Spinal cord (tissue), 10 donors: ENCODE data around the gene FASTKD3. TPM values are rescaled to one million over a fixed set of nuclear protein-coding genes. Genes with fewer than 3 reads are reported as not detected.

Experiments used
- DNase-seq, 6 donors: peaks; one replicate each; pipeline versions ENCODE4 v3.0.0 to v3.0.0-alpha.2; 2013 to 2015; ENCODE audit warnings: low spot score in 6 of 6, low read depth in 4 of 6
- H3K27ac ChIP-seq: one replicate; pipeline ENCODE4 v1.5.1; 2013; ENCODE audit warnings: low read depth, low read length, control low read depth
- H3K27me3 ChIP-seq: one replicate; pipeline ENCODE4 v1.6.1; 2013; ENCODE audit warnings: low read length; ENCODE audit not compliant: control insufficient read depth, insufficient read depth
- H3K36me3 ChIP-seq: one replicate; pipeline ENCODE4 v1.6.1; 2013; ENCODE audit warnings: low read length; ENCODE audit not compliant: control insufficient read depth, insufficient read depth
- H3K4me1 ChIP-seq: one replicate; pipeline ENCODE4 v1.6.1; 2013; ENCODE audit warnings: low read length; ENCODE audit not compliant: control insufficient read depth, insufficient read depth
- H3K4me3 ChIP-seq: one replicate; pipeline ENCODE4 v1.5.1; 2013; ENCODE audit warnings: low read depth, low read length, control low read depth
- H3K9me3 ChIP-seq: one replicate; pipeline ENCODE4 v1.6.1; 2013; ENCODE audit warnings: low read length; ENCODE audit not compliant: control insufficient read depth, insufficient read depth
- WGBS: methylation state at CpG from one replicate; pipeline ENCODE4 v1.1.5; 2013; ENCODE audit warnings: missing lambda C conversion rate; ENCODE audit not compliant: insufficient coverage; 5-methylcytosine and 5-hydroxymethylcytosine counted together
- polyA plus RNA-seq, 2 donors: library from polyadenylated mRNA; unstranded; fragments of 120-200 nt; gene quantifications; one replicate each; pipeline ENCODE4 v1.2.1, GENCODE V29; 2013; ENCODE audit not compliant: insufficient read length in 2 of 2
- total RNA-seq, 2 donors: library from RNA; depleted of rRNA in 1 of 2; stranded (reverse); fragments of 120-200 nt in 1 of 2; fragments of >200 nt in 1 of 2; gene quantifications; one replicate each; pipeline versions ENCODE4 v1.2.3 to v1.2.4, GENCODE V29; 2013 to 2014
- donor health status: healthy.

Gene FASTKD3
- total and polyA plus RNA-seq, 4 donors: 11.8 to 25.7 (median 17.7) TPM

DNA sequence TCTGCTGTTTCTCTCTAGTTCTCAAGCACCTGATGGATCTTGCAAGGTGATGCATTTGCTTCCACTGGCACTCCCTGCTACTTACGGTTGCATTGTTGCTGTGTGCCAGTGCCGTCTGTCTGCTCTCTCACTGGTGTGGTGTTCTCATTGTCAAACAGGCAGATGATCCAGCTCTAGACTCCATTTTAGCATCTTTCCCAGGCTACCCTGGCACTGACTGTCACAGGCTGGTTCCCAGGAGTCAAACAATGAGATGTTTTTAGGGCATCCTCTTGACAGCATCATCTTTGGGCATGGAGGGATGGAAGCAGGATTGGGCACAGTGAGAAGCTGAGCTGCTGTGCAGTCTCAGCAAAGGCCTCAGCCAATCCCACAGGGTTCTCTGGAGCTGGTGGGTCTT is 13.0 kb upstream of the FASTKD3 start:
- WGBS: 86% methylated on average over 2 of the region's 2 CpGs
- no peak overlapping the region for H3K4me3 ChIP-seq
- no peaks in the 10 kb centered on the region for H3K27me3 ChIP-seq
- H3K4me1 ChIP-seq: no peaks in the 10 kb centered on the region
- H3K36me3 ChIP-seq: peaks cover 27% of the 10 kb centered on the region
- no peak for DNase-seq
- H3K9me3 ChIP-seq: no peaks in the 10 kb centered on the region
- no peak overlapping the region for H3K27ac ChIP-seq

DNA sequence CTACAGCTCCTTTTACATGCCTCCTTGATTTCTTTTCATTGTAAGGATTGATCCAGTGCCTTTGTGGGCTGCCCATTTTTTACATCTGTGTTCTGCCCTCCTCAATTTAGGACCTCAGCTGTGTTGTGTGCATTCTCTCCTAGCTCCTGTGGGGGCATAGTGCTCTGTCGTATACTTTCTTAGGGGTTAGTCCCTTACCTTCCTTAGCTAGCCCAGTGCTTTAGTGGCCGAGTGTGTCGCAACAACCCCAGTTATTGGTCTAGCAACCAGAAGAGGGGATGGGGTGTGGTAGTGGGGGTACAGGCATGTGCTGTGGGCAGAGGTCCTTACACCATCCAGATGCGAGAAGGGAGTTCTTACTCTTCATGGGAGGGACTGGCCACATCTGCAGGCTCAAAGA is 12.3 kb upstream of the FASTKD3 start:
- peaks cover 27% of the 10 kb centered on the region for H3K36me3 ChIP-seq
- 100% methylated on average over 2 of the region's 4 CpGs for WGBS
- H3K4me1 ChIP-seq: no peaks in the 10 kb centered on the region
- H3K27ac ChIP-seq: no peak overlapping the region
- no peaks in the 10 kb centered on the region for H3K27me3 ChIP-seq
- H3K9me3 ChIP-seq: no peaks in the 10 kb centered on the region
- no peak for DNase-seq
- no peak overlapping the region for H3K4me3 ChIP-seq

DNA sequence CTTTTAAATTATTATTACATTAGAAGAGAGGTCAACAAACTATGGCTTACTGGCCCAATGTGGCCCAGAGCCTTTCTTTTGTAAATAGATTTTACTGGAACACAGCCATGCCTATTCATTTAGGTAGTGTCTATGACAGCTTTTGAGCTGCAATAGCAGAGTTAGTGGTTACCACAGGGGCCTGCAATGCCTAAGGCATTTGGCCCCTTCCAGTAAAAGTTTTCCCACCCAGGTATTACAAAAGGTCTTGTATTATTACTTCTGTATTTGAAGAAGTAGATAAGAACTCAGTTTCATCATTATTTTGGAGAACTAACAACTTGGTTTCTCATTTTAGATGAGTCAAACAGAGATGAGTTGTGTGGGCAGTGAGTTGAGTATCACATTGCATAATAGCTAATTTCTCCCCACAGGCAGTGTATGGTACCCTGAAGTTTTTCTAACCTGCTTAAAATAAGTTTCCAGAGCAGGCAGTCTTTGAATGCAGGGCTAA is 9.6 kb upstream of the FASTKD3 start:
- Histone ChIP-seq H3K4me3 (no peak overlapping the region), H3K27ac (no peak overlapping the region), H3K27me3 (no peaks in the 10 kb centered on the region), H3K36me3 (peaks cover 23% of the 10 kb centered on the region), H3K4me1 (no peaks in the 10 kb centered on the region), H3K9me3 (no peaks in the 10 kb centered on the region)
- DNase-seq: no peak

DNA sequence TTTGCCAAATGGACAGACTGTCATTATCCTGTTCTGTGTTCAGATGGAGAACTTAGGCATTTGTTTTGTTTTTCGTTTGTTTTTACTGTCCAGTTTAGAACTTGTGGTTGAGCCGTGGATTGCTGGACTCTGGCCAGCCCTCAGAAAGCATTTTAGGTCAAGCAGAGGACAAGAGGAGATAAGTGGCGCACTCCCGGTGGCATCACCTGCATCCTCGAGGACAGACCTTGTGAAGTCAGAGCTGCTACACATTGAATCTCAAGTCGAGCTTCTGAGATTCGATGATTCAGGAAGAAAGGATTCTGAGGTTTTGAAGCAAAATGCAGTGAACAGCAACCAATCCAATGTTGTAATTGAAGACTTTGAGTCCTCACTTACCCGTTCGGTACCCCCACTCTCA is 9.0 kb upstream of the FASTKD3 start:
- Histone ChIP-seq H3K36me3 (peaks cover 18% of the 10 kb centered on the region), H3K4me3 (no peak overlapping the region), H3K27ac (no peak overlapping the region), H3K4me1 (no peaks in the 10 kb centered on the region), H3K9me3 (no peaks in the 10 kb centered on the region), H3K27me3 (no peaks in the 10 kb centered on the region)
- no peak for DNase-seq
- 81% methylated on average over 7 of the region's 9 CpGs for WGBS

DNA sequence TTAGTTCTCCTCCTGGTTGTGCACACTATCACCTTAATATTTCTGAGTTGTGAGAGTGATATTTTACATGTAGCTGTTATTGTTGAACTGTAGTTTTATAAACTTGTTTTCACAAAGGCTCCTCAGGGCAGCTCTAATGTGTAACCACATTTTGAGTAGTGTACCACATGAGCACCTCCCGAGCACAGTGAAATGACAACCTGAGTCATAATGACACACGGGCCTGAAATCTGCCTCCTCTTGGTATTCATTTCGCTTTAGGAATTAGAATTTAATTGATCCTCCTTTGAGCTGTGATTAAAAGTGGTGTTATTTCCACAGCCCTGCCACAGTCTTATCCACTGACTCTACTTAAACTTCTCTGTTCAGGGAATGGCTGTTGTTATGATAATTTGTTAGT is 8.0 kb upstream of the FASTKD3 start:
- Histone ChIP-seq H3K9me3 (no peaks in the 10 kb centered on the region), H3K27ac (no peak overlapping the region), H3K36me3 (peaks cover 14% of the 10 kb centered on the region), H3K4me3 (no peak overlapping the region), H3K4me1 (no peaks in the 10 kb centered on the region), H3K27me3 (no peaks in the 10 kb centered on the region)
- 60% methylated on average over 2 of the region's 3 CpGs for WGBS
- DNase-seq: no peak

DNA sequence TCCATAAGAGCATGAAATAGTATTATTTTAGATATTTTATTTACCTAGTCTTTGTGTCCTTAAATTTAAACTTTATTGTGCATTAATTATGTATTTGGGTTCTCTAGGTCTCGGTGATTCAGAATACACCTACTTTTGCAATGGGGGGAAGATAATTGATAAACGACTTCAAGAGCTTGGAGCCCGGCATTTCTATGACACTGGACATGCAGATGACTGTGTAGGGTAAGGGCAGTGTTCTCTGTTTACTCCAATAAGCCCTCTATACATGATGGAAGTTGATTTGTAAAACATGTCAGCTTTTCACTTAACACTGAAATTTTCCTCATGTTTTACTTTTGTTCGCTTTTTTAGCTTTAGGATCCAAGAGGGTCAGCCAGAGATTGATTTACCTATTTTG is 6.3 kb upstream of the FASTKD3 start:
- no CpG with 5 or more reads among the region's 4 CpGs for WGBS
- Histone ChIP-seq H3K4me1 (no peaks in the 10 kb centered on the region), H3K27me3 (no peaks in the 10 kb centered on the region), H3K4me3 (no peak overlapping the region), H3K36me3 (peaks cover 8% of the 10 kb centered on the region), H3K27ac (no peak overlapping the region), H3K9me3 (no peaks in the 10 kb centered on the region)
- DNase-seq: no peak

DNA sequence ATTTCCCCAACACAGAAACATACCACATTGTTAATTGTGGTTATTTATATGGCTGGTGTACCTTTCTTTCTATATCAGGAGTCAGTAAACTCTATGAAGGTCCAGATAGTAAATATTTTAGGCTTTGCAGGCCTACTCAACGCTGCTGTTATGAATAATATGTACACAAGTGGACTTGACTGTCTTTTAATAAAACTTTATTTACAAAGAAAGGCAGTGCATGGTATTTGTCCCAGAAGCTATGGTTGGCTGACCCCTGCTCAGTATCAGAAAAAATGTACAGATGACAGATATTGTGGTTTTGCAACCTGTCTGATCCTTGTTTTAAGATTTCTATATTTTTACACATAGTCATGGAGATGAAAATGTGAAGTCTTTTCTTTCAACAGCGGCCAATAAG is 5.8 kb upstream of the FASTKD3 start:
- WGBS: no CpG with 5 or more reads among the region's 2 CpGs
- DNase-seq: no peak
- H3K27ac ChIP-seq: no peak overlapping the region
- peaks cover 5% of the 10 kb centered on the region for H3K36me3 ChIP-seq
- H3K4me3 ChIP-seq: no peak overlapping the region
- H3K4me1 ChIP-seq: no peaks in the 10 kb centered on the region
- H3K27me3 ChIP-seq: no peaks in the 10 kb centered on the region
- no peaks in the 10 kb centered on the region for H3K9me3 ChIP-seq

DNA sequence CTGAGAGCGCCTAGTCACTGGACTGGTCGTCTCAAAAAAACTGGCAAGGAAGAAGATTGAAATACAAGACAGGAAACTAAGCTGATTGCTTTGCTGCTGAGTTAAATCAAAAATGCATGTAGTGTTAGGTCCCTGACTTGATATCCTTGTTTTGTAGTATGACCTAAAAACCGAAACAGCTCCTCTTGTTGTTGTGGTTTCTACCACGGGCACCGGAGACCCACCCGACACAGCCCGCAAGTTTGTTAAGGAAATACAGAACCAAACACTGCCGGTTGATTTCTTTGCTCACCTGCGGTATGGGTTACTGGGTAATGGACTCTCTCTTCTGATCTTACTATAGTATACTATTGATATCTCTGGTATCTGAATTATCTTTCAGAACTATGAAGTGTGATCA is 4.4 kb upstream of the FASTKD3 start:
- Histone ChIP-seq H3K4me1 (no peaks in the 10 kb centered on the region), H3K9me3 (no peaks in the 10 kb centered on the region), H3K36me3 (peaks cover 5% of the 10 kb centered on the region), H3K4me3 (no peak overlapping the region), H3K27ac (no peak overlapping the region), H3K27me3 (no peaks in the 10 kb centered on the region)
- WGBS: 85% methylated on average over 2 of the region's 9 CpGs
- no peak for DNase-seq

DNA sequence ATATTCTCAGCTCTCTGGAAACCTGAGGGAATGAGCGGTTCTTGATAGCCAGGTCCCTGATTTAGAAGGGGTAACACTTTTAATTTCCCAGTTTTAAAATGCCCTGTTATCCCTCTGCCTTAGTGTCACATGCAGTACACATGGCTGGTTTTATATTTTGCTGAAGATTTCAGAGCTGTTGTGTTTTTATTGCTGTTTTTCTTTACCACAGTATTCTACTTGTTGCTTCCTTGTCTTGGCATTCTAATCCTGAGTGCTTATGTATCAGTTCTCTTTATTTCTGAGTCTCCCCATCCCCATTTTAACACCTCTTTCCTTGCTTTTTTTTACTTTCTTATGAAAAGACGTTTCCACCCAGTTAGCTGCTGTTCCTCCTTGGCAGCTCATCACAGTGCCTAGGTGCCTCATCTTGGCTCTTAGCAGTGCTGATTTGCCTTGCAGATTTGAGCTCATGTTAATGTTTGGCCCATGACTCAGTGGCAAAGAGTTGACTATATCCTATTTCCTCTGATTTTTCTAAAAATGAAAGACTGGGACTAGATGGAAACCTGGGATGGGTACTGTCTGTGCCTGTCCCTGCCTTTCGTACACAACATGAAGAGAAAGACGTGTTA is 3.8 kb upstream of the FASTKD3 start:
- WGBS: 69% methylated on average over 3 of the region's 4 CpGs
- no peak overlapping the region for H3K4me3 ChIP-seq
- no peak overlapping the region for H3K27ac ChIP-seq
- DNase-seq: no peak
- no peaks in the 10 kb centered on the region for H3K4me1 ChIP-seq
- no peaks in the 10 kb centered on the region for H3K9me3 ChIP-seq
- no peaks in the 10 kb centered on the region for H3K27me3 ChIP-seq
- H3K36me3 ChIP-seq: peaks cover 5% of the 10 kb centered on the region

DNA sequence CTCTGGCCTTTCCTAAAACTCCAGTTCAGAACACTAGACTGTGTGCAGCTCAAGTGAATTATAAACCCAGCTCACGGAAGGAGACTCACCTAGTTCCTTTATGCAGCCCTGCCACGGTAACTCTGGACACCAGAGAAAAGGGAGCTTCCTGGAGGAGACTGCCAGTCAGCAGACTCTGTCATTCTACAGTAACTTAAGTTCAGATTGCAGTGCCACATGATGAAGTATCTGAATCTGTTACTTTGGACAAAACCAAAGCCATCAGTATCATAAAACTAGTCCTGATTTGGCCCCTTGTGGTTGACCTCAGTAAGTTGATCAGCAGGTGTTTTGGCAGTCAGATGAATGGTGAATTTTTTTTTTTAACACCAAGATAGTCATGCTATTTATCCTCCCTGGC is 2.8 kb upstream of the FASTKD3 start:
- Histone ChIP-seq H3K36me3 (peaks cover 5% of the 10 kb centered on the region), H3K4me1 (no peaks in the 10 kb centered on the region), H3K4me3 (no peak overlapping the region), H3K27me3 (no peaks in the 10 kb centered on the region), H3K27ac (no peak overlapping the region), H3K9me3 (no peaks in the 10 kb centered on the region)
- WGBS: 100% methylated on average over 2 of the region's 2 CpGs
- no peak for DNase-seq
